Esophagus squamous epithelium (tissue), 4 donors: ENCODE measurements around the gene ALDH1L1.

Experiments used
- POLR2A ChIP-seq, 4 donors: fragments of 450-650 bp; IDR thresholded peaks; one replicate each; pipeline ENCODE4 v1.6.1; 2017; ENCODE audit warnings: antibody characterized with exemption in 4 of 4, mild to moderate bottlenecking in 4 of 4, moderate library complexity in 3 of 4
- TF ChIP-seq, protein P1 (sequence below), 6 experiments: fragments of 450-650 bp in 4 of 6; fragments of 200-600 bp in 2 of 6; sonication (generic) in 2 of 6; IDR thresholded peaks; one replicate each; pipeline ENCODE4 v1.5.1; 2016 to 2019; ENCODE audit warnings: antibody characterized with exemption in 6 of 6, mild to moderate bottlenecking in 4 of 6, moderate library complexity in 4 of 6

- TF ChIP-seq POLR2A (IDR thresholded peaks at IDR 0.05), result no peak
- TF ChIP-seq, protein P1, sequence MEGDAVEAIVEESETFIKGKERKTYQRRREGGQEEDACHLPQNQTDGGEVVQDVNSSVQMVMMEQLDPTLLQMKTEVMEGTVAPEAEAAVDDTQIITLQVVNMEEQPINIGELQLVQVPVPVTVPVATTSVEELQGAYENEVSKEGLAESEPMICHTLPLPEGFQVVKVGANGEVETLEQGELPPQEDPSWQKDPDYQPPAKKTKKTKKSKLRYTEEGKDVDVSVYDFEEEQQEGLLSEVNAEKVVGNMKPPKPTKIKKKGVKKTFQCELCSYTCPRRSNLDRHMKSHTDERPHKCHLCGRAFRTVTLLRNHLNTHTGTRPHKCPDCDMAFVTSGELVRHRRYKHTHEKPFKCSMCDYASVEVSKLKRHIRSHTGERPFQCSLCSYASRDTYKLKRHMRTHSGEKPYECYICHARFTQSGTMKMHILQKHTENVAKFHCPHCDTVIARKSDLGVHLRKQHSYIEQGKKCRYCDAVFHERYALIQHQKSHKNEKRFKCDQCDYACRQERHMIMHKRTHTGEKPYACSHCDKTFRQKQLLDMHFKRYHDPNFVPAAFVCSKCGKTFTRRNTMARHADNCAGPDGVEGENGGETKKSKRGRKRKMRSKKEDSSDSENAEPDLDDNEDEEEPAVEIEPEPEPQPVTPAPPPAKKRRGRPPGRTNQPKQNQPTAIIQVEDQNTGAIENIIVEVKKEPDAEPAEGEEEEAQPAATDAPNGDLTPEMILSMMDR (IDR thresholded peaks at IDR 0.05), result no peak
These were observed 82.6 kb downstream of the ALDH1L1 start for GRCh38 chr3:126097801-126098200.
